T1000 (cell line): ENCODE measurements around the gene METTL23.
"Not testable (repeated sequence)": the region's sequence is repeated elsewhere in the genome, so short reads cannot be mapped to it uniquely, and the experiment has no call there.

ENCODE experiments used
- DNase-seq: peaks from one replicate; lab custom pipeline; 2025; ENCODE audit warnings: mixed read lengths; lab: John Stamatoyannopoulos, UW

Gene METTL23

GRCh38 chr17:76713765-76714164, 12.9 kb upstream of the METTL23 start:
- DNase-seq: no peak

GRCh38 chr17:76714336-76714735, 12.3 kb upstream of the METTL23 start:
- no peak for DNase-seq

GRCh38 chr17:76714822-76715495, 11.7 kb upstream of the METTL23 start:
- peak; percentile 25 for DNase-seq

- DNase-seq: no peak
Observed at GRCh38 chr17:76715496-76715830, 11.2 kb upstream of the METTL23 start.

GRCh38 chr17:76716146-76716838, 10.3 kb upstream of the METTL23 start:
- peak; percentile 46 for DNase-seq

- DNase-seq: peak; percentile 9
Observed at GRCh38 chr17:76716839-76717215, 9.8 kb upstream of the METTL23 start.

GRCh38 chr17:76718516-76718915, 8.1 kb upstream of the METTL23 start:
- DNase-seq: no peak

GRCh38 chr17:76720211-76720610, 6.4 kb upstream of the METTL23 start:
- DNase-seq: no peak

GRCh38 chr17:76720941-76721340, 5.7 kb upstream of the METTL23 start:
- DNase-seq: no peak

- no peak for DNase-seq
Observed at GRCh38 chr17:76721463-76721862, 5.2 kb upstream of the METTL23 start.

- no peak for DNase-seq
Observed at GRCh38 chr17:76722279-76722678, 4.4 kb upstream of the METTL23 start.

- not testable (repeated sequence) for DNase-seq
Observed at GRCh38 chr17:76722977-76723376, 3.7 kb upstream of the METTL23 start.

- DNase-seq: no peak
Observed at GRCh38 chr17:76723812-76724211, 2.8 kb upstream of the METTL23 start.

GRCh38 chr17:76725580-76726230, 934 bp upstream of the METTL23 start:
- DNase-seq: no peak

- peak; percentile 96 for DNase-seq
Observed at GRCh38 chr17:76726231-76726775, 336 bp upstream of the METTL23 start, which contains the start of gene JMJD6. Gene JMJD6, minus strand, starts transcription at chr17:76726606. Its CDS starts 131 bp downstream, at chr17:76726475.

- no peak for DNase-seq
Observed at GRCh38 chr17:76727745-76728456, 1.3 kb downstream of the METTL23 start.

- not testable (repeated sequence) for DNase-seq
Observed at GRCh38 chr17:76731800-76732733, 5.4 kb downstream of the METTL23 start.

GRCh38 chr17:76732734-76733617, 6.3 kb downstream of the METTL23 start:
- DNase-seq: no peak

- DNase-seq: no peak
Observed at GRCh38 chr17:76733618-76733957, 6.9 kb downstream of the METTL23 start.
